GM23248 (cell line): ENCODE data around the gene SP6.

Source experiments
- EZH2 ChIP-seq: fragments of 200-600 bp; sonication (generic); IDR thresholded peaks from 2 replicates; pipeline ENCODE4 v1.6.1; 2018; ENCODE audit warnings: antibody characterized with exemption, mild to moderate bottlenecking; ENCODE audit not compliant: insufficient read depth, poor library complexity, severe bottlenecking
- EZH2phosphoT487 ChIP-seq: fragments of 200-600 bp; sonication (generic); IDR thresholded peaks from 2 replicates; pipeline ENCODE4 v1.6.1; 2018; ENCODE audit warnings: antibody characterized with exemption, moderate library complexity, mild to moderate bottlenecking, low read depth; ENCODE audit not compliant: insufficient read depth

DNA sequence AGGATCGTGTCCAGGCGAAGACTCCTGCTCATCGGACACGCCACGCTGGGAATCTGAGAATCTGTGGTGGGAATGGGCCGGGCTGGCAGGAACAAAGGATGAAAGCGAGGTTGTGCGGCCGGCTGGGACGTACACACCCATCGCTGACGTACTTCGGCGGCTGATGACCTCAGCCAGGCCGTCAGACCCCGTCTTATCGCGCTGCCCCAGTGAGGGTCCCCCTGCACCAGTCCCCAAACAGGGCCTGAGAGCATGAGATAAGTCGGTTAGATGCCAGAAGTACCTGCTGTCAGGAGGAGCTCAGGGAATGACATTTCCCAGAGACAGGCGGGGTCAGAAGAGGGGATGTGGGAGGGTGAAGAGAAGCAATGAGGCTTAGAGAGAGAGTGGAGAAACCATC, 16.0 kb upstream of the SP6 start:
- no peak for TF ChIP-seq EZH2phosphoT487
- TF ChIP-seq EZH2: no peak
